Common myeloid progenitor, CD34-positive (primary cell): ENCODE results near the gene ATAD3A. TPM values are rescaled to one million over a fixed set of nuclear protein-coding genes. Genes with fewer than 3 reads are reported as not detected.
"Not testable (repeated sequence)": the region's sequence is repeated elsewhere in the genome, so short reads cannot be mapped to it uniquely, and the experiment has no call there.

Experiments used
- CTCF ChIA-PET: fragments of 350-600 bp; sonication (Branson Sonifier 250); formaldehyde crosslinking; loops from one replicate; lab custom pipeline; 2021; ENCODE audit warnings: antibody characterized with exemption; lab: Charles Lee
- POLR2A ChIA-PET: fragments of 350-600 bp; sonication (Branson Sonifier 250); formaldehyde crosslinking; loops from one replicate; lab custom pipeline; 2021; ENCODE audit warnings: antibody characterized with exemption; lab: Charles Lee
- DNase-seq, 3 donors: peaks; one replicate each; pipeline versions ENCODE4 v3.0.0 to v3.0.0-alpha.2; 2013
- H3K27ac ChIP-seq, 2 experiments: 1 replicate in 1 of 2; 2 replicates in 1 of 2; pipeline ENCODE4 v1.7.0; 2013; ENCODE audit warnings: inconsistent platforms in 2 of 2, low read length in 2 of 2, mild to moderate bottlenecking in 2 of 2, low read depth in 1 of 2, moderate library complexity in 1 of 2; ENCODE audit not compliant: severe bottlenecking in 2 of 2, insufficient read depth in 1 of 2, poor library complexity in 1 of 2
- H3K27me3 ChIP-seq, 5 experiments: replicated peaks in 2 of 5; 1 replicate in 3 of 5; 2 replicates in 2 of 5; pipeline versions ENCODE4 v1.6.1 to v1.7.0; 2013; ENCODE audit warnings: low read length in 4 of 5, mild to moderate bottlenecking in 2 of 5, moderate library complexity in 2 of 5, inconsistent platforms in 1 of 5; ENCODE audit not compliant: insufficient read depth in 5 of 5, control insufficient read depth in 4 of 5
- H3K36me3 ChIP-seq, 4 experiments: 1 replicate in 2 of 4; 2 replicates in 2 of 4; pipeline versions ENCODE4 v1.6.1 to v1.7.0; 2013; ENCODE audit warnings: low read length in 3 of 4, control low read depth in 1 of 4, mild to moderate bottlenecking in 1 of 4; ENCODE audit not compliant: control insufficient read depth in 4 of 4, insufficient read depth in 4 of 4
- H3K4me1 ChIP-seq, 4 experiments: 1 replicate in 3 of 4; 2 replicates in 1 of 4; pipeline versions ENCODE4 v1.6.1 to v1.7.1; 2013; ENCODE audit warnings: low read length in 3 of 4, mild to moderate bottlenecking in 3 of 4, control low read depth in 1 of 4, inconsistent platforms in 1 of 4, moderate library complexity in 1 of 4; ENCODE audit not compliant: control insufficient read depth in 4 of 4, insufficient read depth in 4 of 4; ENCODE audit errors: control extremely low read depth in 1 of 4
- H3K4me3 ChIP-seq, 7 experiments: 1 replicate in 4 of 7; 2 replicates in 3 of 7; pipeline versions ENCODE4 v1.5.1 to v1.7.0; 2013; ENCODE audit warnings: mild to moderate bottlenecking in 7 of 7, low read length in 6 of 7, moderate library complexity in 6 of 7, inconsistent platforms in 2 of 7, low read depth in 2 of 7, control low read depth in 1 of 7; ENCODE audit not compliant: insufficient read depth in 4 of 7, control insufficient read depth in 1 of 7; ENCODE audit errors: extremely low read depth in 1 of 7
- H3K9me3 ChIP-seq, 5 experiments: 1 replicate in 4 of 5; 2 replicates in 1 of 5; pipeline versions ENCODE4 v1.6.1 to v1.7.1; 2013; ENCODE audit warnings: low read length in 4 of 5, mild to moderate bottlenecking in 2 of 5, inconsistent platforms in 1 of 5, low read depth in 1 of 5, moderate library complexity in 1 of 5; ENCODE audit not compliant: control insufficient read depth in 4 of 5, insufficient read depth in 2 of 5; ENCODE audit errors: control extremely low read depth in 1 of 5
- WGBS: methylation state at CpG from one replicate; pipeline ENCODE4 v1.1.5; 2013; ENCODE audit not compliant: insufficient coverage; 5-methylcytosine and 5-hydroxymethylcytosine counted together
- polyA plus RNA-seq: library from polyadenylated mRNA; unstranded; fragments of 120-200 nt; gene quantifications from one replicate; pipeline ENCODE4 v1.2.1, GENCODE V29; 2013

Gene ATAD3A
- 16.9 TPM for polyA plus RNA-seq

GRCh38 chr1:1511533-1512285 is at the start of gene ATAD3A:
Gene ATAD3A, plus strand, starts transcription at chr1:1512162. Its CDS starts 107 bp downstream, at chr1:1512269.
- Histone ChIP-seq H3K27ac (peak within 1 kb of the TSS; percentile 90 to 93), H3K27me3 (no peaks in the 10 kb centered on the region), H3K36me3 (peaks cover 0 to 9% (median 2%) of the 10 kb centered on the region in 4 experiments), H3K4me3 (peak within 1 kb of the TSS; percentile 66 to 91 (median 87)), H3K9me3 (peaks cover 0 to 4% (median 0%) of the 10 kb centered on the region in 5 experiments), H3K4me1 (peaks cover 2 to 21% (median 11%) of the 10 kb centered on the region in 4 experiments)
- DNase-seq: peak; percentile 98 to 99 (median 98)
- under 1% methylated on average over 85 of the region's 99 CpGs for WGBS
- ChIA-PET CTCF (no interaction called here), POLR2A (interaction anchor here (0.6 to 0.7 kb wide), 2 partner anchors 46 to 354 kb away, joined by 4 read pairs; no protein-coding TSS in a partner anchor)

GRCh38 chr1:1462318-1462966 is 49.5 kb upstream of the ATAD3A start:
- no peaks in the 10 kb centered on the region for H3K9me3 ChIP-seq
- ChIA-PET POLR2A (no interaction called here), CTCF (interaction anchor here (0.8 to 2.1 kb wide), 3 partner anchors 21 to 42 kb away, joined by 3 to 8 read pairs (median 5); no protein-coding TSS in a partner anchor)
- H3K4me1 ChIP-seq: peaks cover 0 to 21% (median 9%) of the 10 kb centered on the region in 4 experiments
- peaks cover 0 to 2% (median 0%) of the 10 kb centered on the region in 5 experiments for H3K27me3 ChIP-seq
- DNase-seq: peak in 2 of 3 donors; percentile 47 to 66
- H3K36me3 ChIP-seq: no peaks in the 10 kb centered on the region
- H3K4me3 ChIP-seq: peak overlapping the region in 1 of 7 experiments; percentile 16
- WGBS: 83% methylated on average over 23 of the region's 26 CpGs
- no peak overlapping the region for H3K27ac ChIP-seq

- Histone ChIP-seq H3K36me3 (no peaks in the 10 kb centered on the region), H3K9me3 (no peaks in the 10 kb centered on the region), H3K27ac (no peak overlapping the region), H3K27me3 (peaks cover 0 to 2% (median 0%) of the 10 kb centered on the region in 5 experiments), H3K4me1 (peaks cover 0 to 21% (median 9%) of the 10 kb centered on the region in 4 experiments), H3K4me3 (no peak overlapping the region)
- CTCF ChIA-PET: interaction anchor here (1.5 to 2.1 kb wide), 2 partner anchors 22 to 42 kb away, joined by 5 to 8 read pairs; no protein-coding TSS in a partner anchor
- POLR2A ChIA-PET: interaction anchor here (0.6 kb wide), 1 partner anchor 13 kb away, joined by 3 read pairs; no protein-coding TSS in a partner anchor
- 100% methylated on average over 4 of the region's 7 CpGs for WGBS
- no peak for DNase-seq
Observed at GRCh38 chr1:1463312-1463711, 48.6 kb upstream of the ATAD3A start.

- H3K27me3 ChIP-seq, H3K36me3 ChIP-seq, H3K27ac ChIP-seq, POLR2A ChIA-PET, CTCF ChIA-PET, H3K4me3 ChIP-seq, H3K9me3 ChIP-seq: not testable (repeated sequence)
- H3K4me1 ChIP-seq: peaks cover 7 to 19% (median 14%) of the 10 kb centered on the region in 4 experiments
- 91% methylated on average over 7 of the region's 44 CpGs for WGBS
- peak in 2 of 3 donors; percentile 17 to 30 for DNase-seq
Observed at GRCh38 chr1:1468196-1468985, 43.6 kb upstream of the ATAD3A start.

GRCh38 chr1:1470626-1471388 is 41.2 kb upstream of the ATAD3A start:
- POLR2A ChIA-PET: no interaction called here
- peaks cover 7 to 23% (median 14%) of the 10 kb centered on the region in 4 experiments for H3K4me1 ChIP-seq
- H3K27ac ChIP-seq: peak overlapping the region; percentile 66 to 84
- H3K27me3 ChIP-seq: no peaks in the 10 kb centered on the region
- CTCF ChIA-PET: no interaction called here
- WGBS: 33% methylated on average over 9 of the region's 16 CpGs
- H3K4me3 ChIP-seq: peak overlapping the region; percentile 50 to 92 (median 85)
- DNase-seq: peak in 2 of 3 donors; percentile 37 to 54
- H3K36me3 ChIP-seq: peaks cover 0 to 2% (median 0%) of the 10 kb centered on the region in 4 experiments
- H3K9me3 ChIP-seq: no peaks in the 10 kb centered on the region

GRCh38 chr1:1471389-1472052 is 40.4 kb upstream of the ATAD3A start, which contains the start of gene ATAD3B:
Gene ATAD3B, plus strand, starts transcription at chr1:1471765. Its CDS starts 120 bp downstream, at chr1:1471885.
- Histone ChIP-seq H3K9me3 (no peaks in the 10 kb centered on the region), H3K27me3 (no peaks in the 10 kb centered on the region), H3K27ac (peak within 1 kb of the TSS; percentile 66 to 84), H3K36me3 (peaks cover 0 to 2% (median 0%) of the 10 kb centered on the region in 4 experiments), H3K4me3 (peak within 1 kb of the TSS; percentile 50 to 92 (median 85)), H3K4me1 (peaks cover 7 to 23% (median 14%) of the 10 kb centered on the region in 4 experiments)
- DNase-seq: peak; percentile 92 to 95 (median 92)
- ChIA-PET POLR2A (no interaction called here), CTCF (no interaction called here)
- under 1% methylated on average over 42 of the region's 87 CpGs for WGBS
